H9 (cell line): Measurements from ENCODE around the gene CCNL1. TPM values are rescaled to one million over a fixed set of nuclear protein-coding genes. Genes with fewer than 3 reads are reported as not detected.

ENCODE experiments used
- DNase-seq: peaks from one replicate; pipeline ENCODE4 v3.0.0-alpha.2; 2017
- H2AFZ ChIP-seq: one replicate; pipeline ENCODE4 v1.6.1; 2013; ENCODE audit warnings: mild to moderate bottlenecking, low read length, control low read depth, moderate library complexity
- H2AK5ac ChIP-seq: 2 replicates; pipeline ENCODE4 v1.6.1; 2013; ENCODE audit warnings: low read length, control low read depth, mixed read lengths; ENCODE audit not compliant: insufficient read length
- H2BK120ac ChIP-seq: one replicate; pipeline ENCODE4 v1.6.1; 2013; ENCODE audit warnings: low read depth, mild to moderate bottlenecking, low read length, control low read depth, inconsistent platforms; ENCODE audit not compliant: poor library complexity, severe bottlenecking
- H2BK12ac ChIP-seq: 2 replicates; pipeline ENCODE4 v1.6.1; 2013; ENCODE audit warnings: low read length, control low read depth, mixed read lengths, low read depth; ENCODE audit not compliant: insufficient read length
- H2BK15ac ChIP-seq: 2 replicates; pipeline ENCODE4 v1.6.1; 2013; ENCODE audit warnings: low read depth, low read length, control low read depth
- H2BK20ac ChIP-seq: one replicate; pipeline ENCODE4 v1.6.1; 2013; ENCODE audit warnings: low read depth, mild to moderate bottlenecking, low read length, control low read depth, inconsistent platforms; ENCODE audit not compliant: poor library complexity, severe bottlenecking
- H2BK5ac ChIP-seq: 2 replicates; pipeline ENCODE4 v1.6.1; 2013; ENCODE audit warnings: low read length, control low read depth, mixed read lengths; ENCODE audit not compliant: insufficient read length
- H3K14ac ChIP-seq: 2 replicates; pipeline ENCODE4 v1.6.1; 2013; ENCODE audit warnings: low read length, control low read depth; ENCODE audit not compliant: insufficient read depth
- H3K18ac ChIP-seq: 2 replicates; pipeline ENCODE4 v1.6.1; 2013; ENCODE audit warnings: low read depth, mild to moderate bottlenecking, mixed read lengths, low read length, control low read depth; ENCODE audit not compliant: insufficient read length
- H3K23ac ChIP-seq: 2 replicates; pipeline ENCODE4 v1.6.1; 2013; ENCODE audit warnings: low read length, control low read depth, mixed read lengths, low read depth; ENCODE audit not compliant: insufficient read length
- H3K23me2 ChIP-seq: 2 replicates; pipeline ENCODE4 v1.6.1; 2013; ENCODE audit warnings: low read depth, mild to moderate bottlenecking, mixed read lengths, low read length, control low read depth; ENCODE audit not compliant: insufficient read length, poor library complexity, severe bottlenecking
- H3K27ac ChIP-seq: 2 replicates; pipeline ENCODE4 v1.5.1; 2013; ENCODE audit warnings: low read length, control low read depth, mixed read lengths, low read depth; ENCODE audit not compliant: insufficient read length
- H3K27me3 ChIP-seq: 2 replicates; pipeline ENCODE4 v1.6.1; 2013; ENCODE audit warnings: low read length, control low read depth, inconsistent platforms; ENCODE audit not compliant: insufficient read depth
- H3K4ac ChIP-seq: 2 replicates; pipeline ENCODE4 v1.6.1; 2013; ENCODE audit warnings: low read depth, mild to moderate bottlenecking, control low read depth, inconsistent platforms, low read length, moderate library complexity
- H3K4me1 ChIP-seq: 2 replicates; pipeline ENCODE4 v1.6.1; 2013; ENCODE audit warnings: low read length, control low read depth, inconsistent platforms; ENCODE audit not compliant: insufficient read depth
- H3K4me2 ChIP-seq: 2 replicates; pipeline ENCODE4 v1.6.1; 2013; ENCODE audit warnings: low read length, control low read depth, mixed read lengths; ENCODE audit not compliant: insufficient read length, insufficient read depth
- H3K56ac ChIP-seq: 2 replicates; pipeline ENCODE4 v1.6.1; 2013; ENCODE audit warnings: low read depth, mild to moderate bottlenecking, mixed read lengths, low read length, control low read depth; ENCODE audit not compliant: insufficient read length
- H3K79me1 ChIP-seq: 2 replicates; pipeline ENCODE4 v1.6.1; 2013; ENCODE audit warnings: low read depth, mild to moderate bottlenecking, moderate library complexity, low read length, control low read depth, inconsistent platforms; ENCODE audit not compliant: insufficient read depth, poor library complexity, severe bottlenecking
- H3K79me2 ChIP-seq: 2 replicates; pipeline ENCODE4 v1.6.1; 2013; ENCODE audit warnings: low read length, control low read depth, inconsistent platforms; ENCODE audit not compliant: insufficient read depth
- H3K9ac ChIP-seq: 2 replicates; pipeline ENCODE4 v1.6.1; 2013; ENCODE audit warnings: low read length, control low read depth, mixed read lengths; ENCODE audit not compliant: insufficient read length; ENCODE audit errors: extremely low read depth
- H3K9me3 ChIP-seq: one replicate; pipeline ENCODE4 v1.6.1; 2013; ENCODE audit warnings: low read depth, low read length, inconsistent platforms; ENCODE audit not compliant: control insufficient read depth
- H3T11ph ChIP-seq: one replicate; pipeline ENCODE4 v1.6.1; 2013; ENCODE audit warnings: mild to moderate bottlenecking, low read length, control low read depth, inconsistent platforms
- H4K20me1 ChIP-seq: one replicate; pipeline ENCODE4 v1.6.1; 2013; ENCODE audit not compliant: control insufficient read depth, insufficient read length, insufficient read depth
- H4K5ac ChIP-seq: 2 replicates; pipeline ENCODE4 v1.6.1; 2013; ENCODE audit warnings: low read depth, mild to moderate bottlenecking, mixed read lengths, low read length, control low read depth; ENCODE audit not compliant: insufficient read length
- H4K8ac ChIP-seq: replicated peaks from 2 replicates; pipeline ENCODE4 v1.6.1; 2013; ENCODE audit warnings: low read length, control low read depth, mixed read lengths, low read depth; ENCODE audit not compliant: insufficient read length
- H4K91ac ChIP-seq: 2 replicates; pipeline ENCODE4 v1.6.1; 2013; ENCODE audit warnings: low read depth, mild to moderate bottlenecking, moderate library complexity, mixed read lengths, low read length, control low read depth; ENCODE audit not compliant: insufficient read length
- H3K27ac Mint-ChIP-seq, 3 experiments: 2 replicates in 2 of 3; 3 replicates in 1 of 3; pipeline ENCODE4 v1.8.0; 2020 to 2021; ENCODE audit warnings: mixed read lengths in 3 of 3, mild to moderate bottlenecking in 1 of 3, moderate library complexity in 1 of 3
- H3K27me3 Mint-ChIP-seq: 2 replicates; pipeline ENCODE4 v1.8.0; 2021; ENCODE audit warnings: low read depth, mild to moderate bottlenecking, moderate library complexity, mixed read lengths
- H3K36me3 Mint-ChIP-seq, 3 experiments: 2 replicates in 2 of 3; 3 replicates in 1 of 3; pipeline ENCODE4 v1.8.0; 2020 to 2021; ENCODE audit warnings: low read depth in 3 of 3, mixed read lengths in 3 of 3; ENCODE audit not compliant: insufficient read depth in 1 of 3
- H3K4me1 Mint-ChIP-seq, 2 experiments: 2 replicates each; pipeline ENCODE4 v1.8.0; 2020; ENCODE audit warnings: mixed read lengths in 2 of 2
- H3K4me3 Mint-ChIP-seq, 2 experiments: 2 replicates in 1 of 2; 3 replicates in 1 of 2; pipeline ENCODE4 v1.8.0; 2020 to 2021; ENCODE audit warnings: mild to moderate bottlenecking in 2 of 2, mixed read lengths in 2 of 2, moderate library complexity in 1 of 2
- H3K9me3 Mint-ChIP-seq, 2 experiments: 2 replicates in 1 of 2; 3 replicates in 1 of 2; pipeline ENCODE4 v1.8.0; 2020; ENCODE audit warnings: mild to moderate bottlenecking in 2 of 2, mixed read lengths in 2 of 2, moderate library complexity in 1 of 2
- WGBS: extraction: QIAGEN DNeasy Blood & Tissue Kit; methylation state at CpG from one replicate; pipeline ENCODE4 v1.1.7; 2013; ENCODE audit warnings: missing lambda C conversion rate, low lambda C conversion rate, mixed read lengths; ENCODE audit not compliant: insufficient read length; ENCODE audit errors: extremely low coverage; 5-methylcytosine and 5-hydroxymethylcytosine counted together
- total RNA-seq: library from RNA; stranded (reverse); gene quantifications from 2 replicates; pipeline ENCODE4 v1.2.1, GENCODE V29; 2021
- TF ChIP-seq, protein P1 (sequence below): fragments of 200-600 bp; sonication (generic); conservative IDR thresholded peaks from 3 replicates; pipeline ENCODE4 v1.8.0; 2021; ENCODE audit warnings: antibody characterized with exemption, mild to moderate bottlenecking

The CCNL1 gene
- total RNA-seq, 1 experiment from 2014 or later: 103 TPM

DNA sequence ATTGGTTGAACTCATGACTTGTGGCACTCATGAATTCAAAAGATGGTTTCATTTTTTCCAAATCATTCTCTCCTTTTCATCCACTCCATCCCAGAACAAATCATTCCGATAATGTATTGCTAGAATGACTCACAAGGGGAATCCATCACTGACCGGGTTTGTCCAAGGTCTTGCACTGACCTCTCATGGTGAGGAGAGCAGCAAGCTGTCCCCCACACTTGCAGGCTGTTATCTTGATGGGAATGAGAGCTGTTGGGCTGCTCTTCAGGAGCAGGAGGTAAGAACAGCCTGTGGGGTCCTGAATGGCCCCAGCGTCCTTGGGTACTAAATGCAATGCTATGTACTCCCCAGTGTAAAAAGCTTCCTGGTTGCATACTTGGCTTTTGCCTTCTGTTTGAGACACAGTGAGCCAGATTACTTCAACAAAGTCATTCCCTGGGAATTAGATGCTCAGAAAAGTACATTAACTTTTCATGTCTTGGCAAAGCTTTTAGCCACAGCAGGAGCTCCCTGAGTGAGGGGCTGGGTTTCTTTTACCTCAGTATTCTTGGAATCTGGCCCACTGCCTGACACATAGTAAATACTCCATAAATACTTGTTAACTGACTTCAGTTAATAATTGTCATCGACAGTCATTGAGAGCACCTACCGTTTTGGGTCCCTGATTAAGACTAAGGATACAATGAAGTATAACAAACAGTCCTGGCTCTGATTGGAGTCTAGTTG, 24.1 kb downstream of the CCNL1 start:
- Histone ChIP-seq H3K27me3 (no peaks in the 10 kb centered on the region), H4K20me1 (no peaks in the 10 kb centered on the region), H3K18ac (no peak overlapping the region), H3K27ac (no peak overlapping the region), H2BK120ac (no peak overlapping the region), H2BK20ac (no peak overlapping the region), H3T11ph (no peak overlapping the region), H3K4me1 (no peaks in the 10 kb centered on the region), H2AFZ (no peak overlapping the region), H2BK5ac (no peak overlapping the region), H3K4me2 (no peak overlapping the region), H3K9me3 (no peaks in the 10 kb centered on the region), H3K79me1 (no peaks in the 10 kb centered on the region), H3K14ac (no peak overlapping the region), H3K23ac (no peak overlapping the region), H3K23me2 (no peaks in the 10 kb centered on the region), H2BK15ac (no peak overlapping the region), H3K56ac (no peak overlapping the region), H2BK12ac (no peak overlapping the region), H3K4ac (no peak overlapping the region), H3K79me2 (no peaks in the 10 kb centered on the region), H4K5ac (no peak overlapping the region), H4K91ac (no peak overlapping the region), H2AK5ac (no peak overlapping the region), H3K9ac (no peak overlapping the region), H4K8ac (no peak overlapping the region)
- no CpG with 5 or more reads among the region's 5 CpGs for WGBS
- peaks cover 2 to 4% of the 10 kb centered on the region in 2 experiments; a peak in 1 of 5 replicates for H3K9me3 Mint-ChIP-seq
- DNase-seq: no peak
- no peak overlapping the region for H3K4me3 Mint-ChIP-seq
- H3K27ac Mint-ChIP-seq: no peak overlapping the region
- H3K36me3 Mint-ChIP-seq: peaks cover 0 to 6% (median 0%) of the 10 kb centered on the region in 3 experiments; a peak in 2 of 7 replicates
- H3K4me1 Mint-ChIP-seq: peaks cover 4 to 15% of the 10 kb centered on the region in 2 experiments; a peak in 3 of 4 replicates
- TF ChIP-seq, protein P1, sequence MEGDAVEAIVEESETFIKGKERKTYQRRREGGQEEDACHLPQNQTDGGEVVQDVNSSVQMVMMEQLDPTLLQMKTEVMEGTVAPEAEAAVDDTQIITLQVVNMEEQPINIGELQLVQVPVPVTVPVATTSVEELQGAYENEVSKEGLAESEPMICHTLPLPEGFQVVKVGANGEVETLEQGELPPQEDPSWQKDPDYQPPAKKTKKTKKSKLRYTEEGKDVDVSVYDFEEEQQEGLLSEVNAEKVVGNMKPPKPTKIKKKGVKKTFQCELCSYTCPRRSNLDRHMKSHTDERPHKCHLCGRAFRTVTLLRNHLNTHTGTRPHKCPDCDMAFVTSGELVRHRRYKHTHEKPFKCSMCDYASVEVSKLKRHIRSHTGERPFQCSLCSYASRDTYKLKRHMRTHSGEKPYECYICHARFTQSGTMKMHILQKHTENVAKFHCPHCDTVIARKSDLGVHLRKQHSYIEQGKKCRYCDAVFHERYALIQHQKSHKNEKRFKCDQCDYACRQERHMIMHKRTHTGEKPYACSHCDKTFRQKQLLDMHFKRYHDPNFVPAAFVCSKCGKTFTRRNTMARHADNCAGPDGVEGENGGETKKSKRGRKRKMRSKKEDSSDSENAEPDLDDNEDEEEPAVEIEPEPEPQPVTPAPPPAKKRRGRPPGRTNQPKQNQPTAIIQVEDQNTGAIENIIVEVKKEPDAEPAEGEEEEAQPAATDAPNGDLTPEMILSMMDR: no peak
- H3K27me3 Mint-ChIP-seq: peaks cover 3% of the 10 kb centered on the region; the same call in 1 of the 2 replicates
